Measurements from ENCODE around the gene SLC22A14.
"Not testable (repeated sequence)": the region's sequence is repeated elsewhere in the genome, so short reads cannot be mapped to it uniquely, and the experiment has no call there.

DNA sequence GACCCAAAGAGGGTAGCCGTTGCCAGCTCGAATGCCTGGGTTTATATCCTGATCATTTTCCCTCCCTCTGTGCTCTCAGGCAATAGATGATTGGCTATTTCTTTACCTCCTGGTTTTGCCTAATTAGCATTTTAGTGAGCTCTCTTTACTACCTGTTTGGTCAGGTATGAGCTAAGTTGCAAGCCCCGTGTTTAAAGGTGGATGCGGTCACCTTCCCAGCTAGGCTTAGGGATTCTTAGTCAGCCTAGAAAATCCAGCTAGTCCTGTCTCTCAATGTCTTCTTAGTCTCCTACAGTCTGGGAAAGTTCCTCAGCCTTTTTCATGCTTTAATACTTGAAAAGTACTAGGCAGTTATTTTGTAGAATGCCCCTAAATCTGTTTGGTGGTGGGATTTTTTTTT, 15.0 kb downstream of the SLC22A14 start:
- TF ChIP-seq KDM1A (IDR thresholded peaks at IDR 0.05; ENCODE audit: borderline replicate concordance); ZNF217 (IDR thresholded peaks at IDR 0.05); BRCA1 (IDR thresholded peaks at IDR 0.05; ENCODE audit: low read depth, low read length); FOXK2 (IDR thresholded peaks at IDR 0.05); EZH2 (IDR thresholded peaks at IDR 0.05; ENCODE audit: borderline replicate concordance, control insufficient read depth, low read depth, low read length); BMI1 (IDR thresholded peaks at IDR 0.05; ENCODE audit: borderline replicate concordance); CREB1 (IDR thresholded peaks at IDR 0.05; ENCODE audit: low read depth): not testable (repeated sequence)
- TF ChIP-seq, protein P1, sequence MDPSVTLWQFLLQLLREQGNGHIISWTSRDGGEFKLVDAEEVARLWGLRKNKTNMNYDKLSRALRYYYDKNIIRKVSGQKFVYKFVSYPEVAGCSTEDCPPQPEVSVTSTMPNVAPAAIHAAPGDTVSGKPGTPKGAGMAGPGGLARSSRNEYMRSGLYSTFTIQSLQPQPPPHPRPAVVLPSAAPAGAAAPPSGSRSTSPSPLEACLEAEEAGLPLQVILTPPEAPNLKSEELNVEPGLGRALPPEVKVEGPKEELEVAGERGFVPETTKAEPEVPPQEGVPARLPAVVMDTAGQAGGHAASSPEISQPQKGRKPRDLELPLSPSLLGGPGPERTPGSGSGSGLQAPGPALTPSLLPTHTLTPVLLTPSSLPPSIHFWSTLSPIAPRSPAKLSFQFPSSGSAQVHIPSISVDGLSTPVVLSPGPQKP (IDR thresholded peaks at IDR 0.05; ENCODE audit: low read depth, low read length) = not testable (repeated sequence)
- TF ChIP-seq, protein P2, sequence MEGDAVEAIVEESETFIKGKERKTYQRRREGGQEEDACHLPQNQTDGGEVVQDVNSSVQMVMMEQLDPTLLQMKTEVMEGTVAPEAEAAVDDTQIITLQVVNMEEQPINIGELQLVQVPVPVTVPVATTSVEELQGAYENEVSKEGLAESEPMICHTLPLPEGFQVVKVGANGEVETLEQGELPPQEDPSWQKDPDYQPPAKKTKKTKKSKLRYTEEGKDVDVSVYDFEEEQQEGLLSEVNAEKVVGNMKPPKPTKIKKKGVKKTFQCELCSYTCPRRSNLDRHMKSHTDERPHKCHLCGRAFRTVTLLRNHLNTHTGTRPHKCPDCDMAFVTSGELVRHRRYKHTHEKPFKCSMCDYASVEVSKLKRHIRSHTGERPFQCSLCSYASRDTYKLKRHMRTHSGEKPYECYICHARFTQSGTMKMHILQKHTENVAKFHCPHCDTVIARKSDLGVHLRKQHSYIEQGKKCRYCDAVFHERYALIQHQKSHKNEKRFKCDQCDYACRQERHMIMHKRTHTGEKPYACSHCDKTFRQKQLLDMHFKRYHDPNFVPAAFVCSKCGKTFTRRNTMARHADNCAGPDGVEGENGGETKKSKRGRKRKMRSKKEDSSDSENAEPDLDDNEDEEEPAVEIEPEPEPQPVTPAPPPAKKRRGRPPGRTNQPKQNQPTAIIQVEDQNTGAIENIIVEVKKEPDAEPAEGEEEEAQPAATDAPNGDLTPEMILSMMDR (IDR thresholded peaks at IDR 0.05 in 2 of 3, conservative IDR thresholded peaks at IDR 0.05 in 1 of 3; ENCODE audit: control insufficient read depth in 2 of 3, extremely low read depth in 1 of 3, insufficient read depth in 1 of 3, low read depth in 3 of 3, low read length in 3 of 3) = not testable (repeated sequence)
- TF ChIP-seq, protein P3, sequence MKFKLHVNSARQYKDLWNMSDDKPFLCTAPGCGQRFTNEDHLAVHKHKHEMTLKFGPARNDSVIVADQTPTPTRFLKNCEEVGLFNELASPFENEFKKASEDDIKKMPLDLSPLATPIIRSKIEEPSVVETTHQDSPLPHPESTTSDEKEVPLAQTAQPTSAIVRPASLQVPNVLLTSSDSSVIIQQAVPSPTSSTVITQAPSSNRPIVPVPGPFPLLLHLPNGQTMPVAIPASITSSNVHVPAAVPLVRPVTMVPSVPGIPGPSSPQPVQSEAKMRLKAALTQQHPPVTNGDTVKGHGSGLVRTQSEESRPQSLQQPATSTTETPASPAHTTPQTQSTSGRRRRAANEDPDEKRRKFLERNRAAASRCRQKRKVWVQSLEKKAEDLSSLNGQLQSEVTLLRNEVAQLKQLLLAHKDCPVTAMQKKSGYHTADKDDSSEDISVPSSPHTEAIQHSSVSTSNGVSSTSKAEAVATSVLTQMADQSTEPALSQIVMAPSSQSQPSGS (IDR thresholded peaks at IDR 0.05; ENCODE audit: low read length) = not testable (repeated sequence)
- TF ChIP-seq, protein P4, sequence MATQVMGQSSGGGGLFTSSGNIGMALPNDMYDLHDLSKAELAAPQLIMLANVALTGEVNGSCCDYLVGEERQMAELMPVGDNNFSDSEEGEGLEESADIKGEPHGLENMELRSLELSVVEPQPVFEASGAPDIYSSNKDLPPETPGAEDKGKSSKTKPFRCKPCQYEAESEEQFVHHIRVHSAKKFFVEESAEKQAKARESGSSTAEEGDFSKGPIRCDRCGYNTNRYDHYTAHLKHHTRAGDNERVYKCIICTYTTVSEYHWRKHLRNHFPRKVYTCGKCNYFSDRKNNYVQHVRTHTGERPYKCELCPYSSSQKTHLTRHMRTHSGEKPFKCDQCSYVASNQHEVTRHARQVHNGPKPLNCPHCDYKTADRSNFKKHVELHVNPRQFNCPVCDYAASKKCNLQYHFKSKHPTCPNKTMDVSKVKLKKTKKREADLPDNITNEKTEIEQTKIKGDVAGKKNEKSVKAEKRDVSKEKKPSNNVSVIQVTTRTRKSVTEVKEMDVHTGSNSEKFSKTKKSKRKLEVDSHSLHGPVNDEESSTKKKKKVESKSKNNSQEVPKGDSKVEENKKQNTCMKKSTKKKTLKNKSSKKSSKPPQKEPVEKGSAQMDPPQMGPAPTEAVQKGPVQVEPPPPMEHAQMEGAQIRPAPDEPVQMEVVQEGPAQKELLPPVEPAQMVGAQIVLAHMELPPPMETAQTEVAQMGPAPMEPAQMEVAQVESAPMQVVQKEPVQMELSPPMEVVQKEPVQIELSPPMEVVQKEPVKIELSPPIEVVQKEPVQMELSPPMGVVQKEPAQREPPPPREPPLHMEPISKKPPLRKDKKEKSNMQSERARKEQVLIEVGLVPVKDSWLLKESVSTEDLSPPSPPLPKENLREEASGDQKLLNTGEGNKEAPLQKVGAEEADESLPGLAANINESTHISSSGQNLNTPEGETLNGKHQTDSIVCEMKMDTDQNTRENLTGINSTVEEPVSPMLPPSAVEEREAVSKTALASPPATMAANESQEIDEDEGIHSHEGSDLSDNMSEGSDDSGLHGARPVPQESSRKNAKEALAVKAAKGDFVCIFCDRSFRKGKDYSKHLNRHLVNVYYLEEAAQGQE (IDR thresholded peaks at IDR 0.05; ENCODE audit: low read depth, low read length) = not testable (repeated sequence)
